ENCODE data around the gene KPNA6. TPM values are rescaled to one million over a fixed set of nuclear protein-coding genes. Genes with fewer than 3 reads are reported as not detected.
A peak's percentile ranks its signal among the peaks of the same experiment; 100 is the strongest.
"Not testable (repeated sequence)": the region's sequence is repeated elsewhere in the genome, so short reads cannot be mapped to it uniquely, and the experiment has no call there.

KPNA6 gene
- total RNA-seq, 4 donors from 2014 or later: 44.6 to 62.8 (median 53.4) TPM

GRCh38 chr1:32138965-32139364 is 31.1 kb downstream of the KPNA6 start:
- DNase-seq: no peak
- Histone ChIP-seq H3K36me3 (no peaks in the 10 kb centered on the region), H3K9me3 (no peaks in the 10 kb centered on the region), H3K4me1 (peaks cover 14 to 15% of the 10 kb centered on the region in 2 donors), H3K27ac (no peak overlapping the region), H3K27me3 (no peaks in the 10 kb centered on the region), H3K4me3 (replicated peaks in 1 of 3) (no peak overlapping the region)
- TF ChIP-seq CTCF (IDR thresholded peaks at IDR 0.05) (no peak), POLR2A (IDR thresholded peaks at IDR 0.05) (no peak)
- WGBS, 2 donors: 88 to 91% methylated on average over 5 of the region's 5 CpGs
- intact Hi-C loops (cut with DNase I): no loop called here

GRCh38 chr1:32142446-32143301 is 34.8 kb downstream of the KPNA6 start:
- intact Hi-C loops (cut with DNase I): no loop called here
- Histone ChIP-seq H3K9me3 (no peaks in the 10 kb centered on the region), H3K4me3 (replicated peaks in 1 of 3) (no peak overlapping the region), H3K27me3 (no peaks in the 10 kb centered on the region), H3K27ac (peak overlapping the region; percentile 13 to 53 (median 29)), H3K4me1 (peaks cover 15 to 17% of the 10 kb centered on the region in 2 donors), H3K36me3 (no peaks in the 10 kb centered on the region)
- TF ChIP-seq CTCF (IDR thresholded peaks at IDR 0.05) (no peak), POLR2A (IDR thresholded peaks at IDR 0.05) (no peak)
- 68 to 73% methylated on average over 6 of the region's 6 CpGs for WGBS, 2 donors
- DNase-seq: peak in 1 of 2 donors; percentile 44

DNA sequence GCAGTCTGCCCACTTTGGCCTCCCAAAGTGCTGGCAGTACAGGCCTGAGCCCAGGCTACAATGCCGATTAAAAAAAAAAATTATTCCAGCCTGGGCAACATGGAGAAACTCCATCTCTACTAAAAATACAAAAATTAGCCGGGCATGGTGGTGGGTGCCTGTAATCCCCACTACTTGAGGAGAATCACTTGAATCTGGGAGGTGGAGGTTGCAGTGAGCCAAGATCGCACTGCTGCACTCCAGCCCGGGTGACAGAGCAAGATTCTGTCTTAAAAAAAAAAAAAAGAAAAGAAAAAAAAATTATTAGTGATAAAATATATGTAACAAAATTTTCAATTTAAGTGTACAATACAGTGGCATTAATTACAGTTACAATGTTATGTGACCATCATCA is 35.4 kb downstream of the KPNA6 start:
- 24 to 40% methylated on average over 4 of the region's 4 CpGs for WGBS, 2 donors
- intact Hi-C loops (cut with DNase I); H3K36me3 ChIP-seq: not testable (repeated sequence)

DNA sequence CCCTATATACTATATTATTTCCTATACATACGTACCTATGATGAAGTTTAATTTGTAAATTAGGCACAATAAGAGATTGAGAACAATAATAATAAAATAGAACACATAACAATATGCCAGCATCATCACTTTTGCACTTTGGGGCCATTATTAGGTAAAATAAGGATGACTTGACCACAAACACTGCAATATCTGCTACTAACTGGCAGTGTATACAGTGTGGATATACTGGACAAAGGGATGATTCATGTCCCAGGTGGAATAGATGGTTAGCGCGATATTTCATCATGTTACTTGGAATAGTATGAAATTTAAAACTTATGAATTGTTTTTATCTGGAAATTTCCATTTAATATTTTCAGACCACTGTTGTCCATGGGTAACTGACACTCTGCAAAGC is 36.2 kb downstream of the KPNA6 start:
- no peaks in the 10 kb centered on the region for H3K27me3 ChIP-seq
- no peaks in the 10 kb centered on the region for H3K36me3 ChIP-seq
- no peak overlapping the region for H3K4me3 ChIP-seq (replicated peaks in 1 of 3)
- intact Hi-C loops (cut with DNase I): no loop called here
- no peak for DNase-seq
- WGBS, 2 donors: 90 to 93% methylated on average over 3 of the region's 3 CpGs
- peak overlapping the region in 1 of 3 donors; percentile 19 for H3K27ac ChIP-seq
- no peaks in the 10 kb centered on the region for H3K9me3 ChIP-seq
- TF ChIP-seq POLR2A (IDR thresholded peaks at IDR 0.05) (no peak), CTCF (IDR thresholded peaks at IDR 0.05) (no peak)
- H3K4me1 ChIP-seq: peaks cover 15 to 17% of the 10 kb centered on the region in 2 donors

More for the DNA sequence above, 35.4 kb downstream of the KPNA6 start:
- DNase-seq: peak; percentile 51 to 55
- H3K27ac ChIP-seq: peak overlapping the region; percentile 13 to 53 (median 29)
- H3K27me3 ChIP-seq; H3K4me3 ChIP-seq (replicated peaks in 1 of 3); H3K9me3 ChIP-seq: not testable (repeated sequence)
- H3K4me1 ChIP-seq: peaks cover 15 to 17% of the 10 kb centered on the region in 2 donors

DNA sequence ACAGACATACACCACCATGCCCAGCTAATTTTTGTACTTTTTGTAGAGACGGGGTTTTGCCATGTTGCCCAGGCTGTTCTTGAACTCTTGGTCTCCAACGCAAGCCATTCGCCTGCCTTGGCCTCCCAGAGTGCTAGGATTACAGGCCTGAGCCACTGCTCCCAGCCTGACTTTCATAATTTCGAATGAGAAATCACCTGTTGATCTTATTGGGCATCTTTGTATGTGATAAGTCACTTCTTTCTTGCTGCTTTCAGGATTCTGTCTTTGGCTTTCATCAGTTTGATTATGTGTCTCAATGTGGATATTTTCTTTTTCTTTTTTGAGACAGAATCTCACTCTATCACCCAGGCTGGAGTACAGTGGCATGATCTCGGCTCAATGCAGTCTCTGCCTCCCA is 39.9 kb downstream of the KPNA6 start:
- H3K4me1 ChIP-seq: peaks cover 17 to 20% of the 10 kb centered on the region in 2 donors
- intact Hi-C loops (cut with DNase I); H3K27me3 ChIP-seq; H3K27ac ChIP-seq; DNase-seq; H3K36me3 ChIP-seq; H3K4me3 ChIP-seq (replicated peaks in 1 of 3); H3K9me3 ChIP-seq: not testable (repeated sequence)
- 94 to 96% methylated on average over 5 of the region's 5 CpGs for WGBS, 2 donors

DNA sequence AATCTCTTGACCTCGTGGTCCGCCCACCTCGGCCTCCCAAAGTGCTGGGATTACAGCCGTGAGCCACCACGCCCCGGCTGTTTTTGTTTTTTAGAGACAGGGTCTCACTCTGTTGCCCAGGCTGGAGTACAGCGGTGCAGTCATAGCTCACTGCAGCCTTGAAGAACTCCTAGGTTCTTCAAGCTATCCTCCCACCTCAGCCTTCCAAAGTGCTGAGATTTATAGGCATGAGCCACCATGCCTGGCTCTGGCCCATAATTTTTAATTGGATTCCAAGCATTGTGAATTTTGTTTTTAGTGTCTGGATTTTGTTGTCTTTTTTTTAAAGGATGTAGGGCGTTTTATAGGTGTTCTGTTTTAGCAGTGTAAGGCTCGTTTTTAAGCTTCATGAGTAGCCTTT is 43.0 kb downstream of the KPNA6 start:
- peaks cover 6 to 11% of the 10 kb centered on the region in 2 donors for H3K4me1 ChIP-seq
- H3K36me3 ChIP-seq: peaks cover 0 to 6% of the 10 kb centered on the region in 2 donors
- no peak for TF ChIP-seq CTCF (IDR thresholded peaks at IDR 0.05)
- TF ChIP-seq POLR2A (IDR thresholded peaks at IDR 0.05): no peak
- intact Hi-C loops (cut with DNase I): no loop called here
- no peak overlapping the region for H3K4me3 ChIP-seq (replicated peaks in 1 of 3)
- no peak overlapping the region for H3K27ac ChIP-seq
- no peak for DNase-seq
- no peaks in the 10 kb centered on the region for H3K9me3 ChIP-seq
- WGBS, 2 donors: 88% methylated on average over 9 of the region's 9 CpGs
- H3K27me3 ChIP-seq: no peaks in the 10 kb centered on the region
